ENCODE results near the gene TMEM271. TPM values are rescaled to one million over a fixed set of nuclear protein-coding genes. Genes with fewer than 3 reads are reported as not detected.

TMEM271 gene
- total and polyA plus RNA-seq, 2 donors (not counting 1 experiment from before 2014, with no cell fraction given), result not detected

- no peak overlapping the region for H2AFZ ChIP-seq (ENCODE audit: low read length)
- H3K79me2 ChIP-seq (ENCODE audit: control insufficient read depth, insufficient read depth, low read length), result no peaks in the 10 kb centered on the region
- no peaks in the 10 kb centered on the region for H3K4me1 ChIP-seq (ENCODE audit: control insufficient read depth, extremely low read depth, insufficient read depth, low read length)
- peaks cover 28% of the 10 kb centered on the region for H3K36me3 ChIP-seq (ENCODE audit: control insufficient read depth, insufficient read depth, low read length)
- H3K27me3 ChIP-seq (ENCODE audit: control insufficient read depth, insufficient read depth, low read length), result no peaks in the 10 kb centered on the region
- TF ChIP-seq EZH2 (IDR thresholded peaks at IDR 0.05; ENCODE audit: low read length, missing control alignments) (no peak), CTCF (conservative IDR thresholded peaks at IDR 0.05 in 1 of 2, IDR thresholded peaks at IDR 0.05 in 1 of 2; ENCODE audit: low read depth in 1 of 2, low read length in 2 of 2) (no peak)
- H3K27ac ChIP-seq (ENCODE audit: insufficient read depth, low read length), result no peak overlapping the region
- no peaks in the 10 kb centered on the region for H3K9me3 ChIP-seq (ENCODE audit: control insufficient read depth, insufficient read depth, low read depth, low read length)
- H4K20me1 ChIP-seq (ENCODE audit: control insufficient read depth, extremely low read depth, insufficient read depth, low read length), result no peaks in the 10 kb centered on the region
- DNase-seq (ENCODE audit: low read depth in 2 of 2), result no peak
- no peak overlapping the region for H3K4me2 ChIP-seq (ENCODE audit: extremely low read depth, insufficient read depth, low read length)
- H3K4me3 ChIP-seq (replicated peaks in 1 of 4; ENCODE audit: control extremely low read depth in 1 of 4, insufficient read depth in 1 of 4, low read depth in 3 of 4, low read length in 4 of 4), result no peak overlapping the region
- H3K9ac ChIP-seq (ENCODE audit: insufficient read depth, low read length), result no peak overlapping the region
Measured at GRCh38 chr4:526971-527460, 49.1 kb downstream of the TMEM271 start.

GRCh38 chr4:526189-526909 is 49.7 kb downstream of the TMEM271 start:
- no peak for DNase-seq (ENCODE audit: low read depth in 2 of 2)
- Histone ChIP-seq H3K36me3 (ENCODE audit: control insufficient read depth, insufficient read depth, low read length) (peaks cover 28% of the 10 kb centered on the region), H2AFZ (ENCODE audit: low read length) (no peak overlapping the region), H3K27me3 (ENCODE audit: control insufficient read depth, insufficient read depth, low read length) (no peaks in the 10 kb centered on the region), H3K9me3 (ENCODE audit: control insufficient read depth, insufficient read depth, low read depth, low read length) (no peaks in the 10 kb centered on the region), H3K9ac (ENCODE audit: insufficient read depth, low read length) (no peak overlapping the region), H3K4me3 (replicated peaks in 1 of 4; ENCODE audit: control extremely low read depth in 1 of 4, insufficient read depth in 1 of 4, low read depth in 3 of 4, low read length in 4 of 4) (no peak overlapping the region), H3K4me1 (ENCODE audit: control insufficient read depth, extremely low read depth, insufficient read depth, low read length) (no peaks in the 10 kb centered on the region), H4K20me1 (ENCODE audit: control insufficient read depth, extremely low read depth, insufficient read depth, low read length) (no peaks in the 10 kb centered on the region), H3K4me2 (ENCODE audit: extremely low read depth, insufficient read depth, low read length) (no peak overlapping the region), H3K79me2 (ENCODE audit: control insufficient read depth, insufficient read depth, low read length) (no peaks in the 10 kb centered on the region), H3K27ac (ENCODE audit: insufficient read depth, low read length) (no peak overlapping the region)
- no peak for TF ChIP-seq CTCF (conservative IDR thresholded peaks at IDR 0.05 in 1 of 2, IDR thresholded peaks at IDR 0.05 in 1 of 2; ENCODE audit: low read depth in 1 of 2, low read length in 2 of 2)
- no peak for TF ChIP-seq EZH2 (IDR thresholded peaks at IDR 0.05; ENCODE audit: low read length, missing control alignments)

- no peak overlapping the region for H2AFZ ChIP-seq (ENCODE audit: low read length)
- no peaks in the 10 kb centered on the region for H3K27me3 ChIP-seq (ENCODE audit: control insufficient read depth, insufficient read depth, low read length)
- H4K20me1 ChIP-seq (ENCODE audit: control insufficient read depth, extremely low read depth, insufficient read depth, low read length), result no peaks in the 10 kb centered on the region
- H3K9ac ChIP-seq (ENCODE audit: insufficient read depth, low read length), result no peak overlapping the region
- DNase-seq (ENCODE audit: low read depth in 2 of 2), result no peak
- H3K9me3 ChIP-seq (ENCODE audit: control insufficient read depth, insufficient read depth, low read depth, low read length), result no peaks in the 10 kb centered on the region
- TF ChIP-seq CTCF (conservative IDR thresholded peaks at IDR 0.05 in 1 of 2, IDR thresholded peaks at IDR 0.05 in 1 of 2; ENCODE audit: low read depth in 1 of 2, low read length in 2 of 2) (no peak), EZH2 (IDR thresholded peaks at IDR 0.05; ENCODE audit: low read length, missing control alignments) (no peak)
- H3K4me2 ChIP-seq (ENCODE audit: extremely low read depth, insufficient read depth, low read length), result no peak overlapping the region
- H3K4me1 ChIP-seq (ENCODE audit: control insufficient read depth, extremely low read depth, insufficient read depth, low read length), result no peaks in the 10 kb centered on the region
- no peak overlapping the region for H3K27ac ChIP-seq (ENCODE audit: insufficient read depth, low read length)
- no peaks in the 10 kb centered on the region for H3K79me2 ChIP-seq (ENCODE audit: control insufficient read depth, insufficient read depth, low read length)
- H3K4me3 ChIP-seq (replicated peaks in 1 of 4; ENCODE audit: control extremely low read depth in 1 of 4, insufficient read depth in 1 of 4, low read depth in 3 of 4, low read length in 4 of 4), result no peak overlapping the region
- H3K36me3 ChIP-seq (ENCODE audit: control insufficient read depth, insufficient read depth, low read length), result peaks cover 28% of the 10 kb centered on the region
Measured at GRCh38 chr4:525660-526059, 50.4 kb downstream of the TMEM271 start.
